ENCODE measurements around the gene HTRA3.

- TF ChIP-seq CTCF (IDR thresholded peaks at IDR 0.05) (no peak), EZH2 (IDR thresholded peaks at IDR 0.05) (no peak)
Observed at GRCh38 chr4:8293131-8293975, 23.8 kb downstream of the HTRA3 start.

Measured in neural progenitor cell (in vitro differentiated cells).